Ovary (tissue), 3 donors: ENCODE measurements around the gene CIC.

ENCODE experiments used
- EP300 ChIP-seq: sonication (generic); formaldehyde crosslinking; IDR thresholded peaks from one replicate; pipeline ENCODE4 v1.6.1; 2017; ENCODE audit warnings: antibody characterized with exemption
- POLR2A ChIP-seq: fragments of 450-650 bp; IDR thresholded peaks from one replicate; pipeline ENCODE4 v1.6.1; 2017; ENCODE audit warnings: antibody characterized with exemption, mild to moderate bottlenecking, moderate library complexity
- TF ChIP-seq, protein P1 (sequence below), 3 donors: fragments of 450-650 bp in 2 of 3; fragments of 200-600 bp in 1 of 3; IDR thresholded peaks; one replicate each; pipeline versions ENCODE4 v1.5.1 to v1.8.0; 2016 to 2022; ENCODE audit warnings: antibody characterized with exemption in 3 of 3, mild to moderate bottlenecking in 1 of 3
- donor health status: DM: no; HTN: no; CAD: no.

DNA sequence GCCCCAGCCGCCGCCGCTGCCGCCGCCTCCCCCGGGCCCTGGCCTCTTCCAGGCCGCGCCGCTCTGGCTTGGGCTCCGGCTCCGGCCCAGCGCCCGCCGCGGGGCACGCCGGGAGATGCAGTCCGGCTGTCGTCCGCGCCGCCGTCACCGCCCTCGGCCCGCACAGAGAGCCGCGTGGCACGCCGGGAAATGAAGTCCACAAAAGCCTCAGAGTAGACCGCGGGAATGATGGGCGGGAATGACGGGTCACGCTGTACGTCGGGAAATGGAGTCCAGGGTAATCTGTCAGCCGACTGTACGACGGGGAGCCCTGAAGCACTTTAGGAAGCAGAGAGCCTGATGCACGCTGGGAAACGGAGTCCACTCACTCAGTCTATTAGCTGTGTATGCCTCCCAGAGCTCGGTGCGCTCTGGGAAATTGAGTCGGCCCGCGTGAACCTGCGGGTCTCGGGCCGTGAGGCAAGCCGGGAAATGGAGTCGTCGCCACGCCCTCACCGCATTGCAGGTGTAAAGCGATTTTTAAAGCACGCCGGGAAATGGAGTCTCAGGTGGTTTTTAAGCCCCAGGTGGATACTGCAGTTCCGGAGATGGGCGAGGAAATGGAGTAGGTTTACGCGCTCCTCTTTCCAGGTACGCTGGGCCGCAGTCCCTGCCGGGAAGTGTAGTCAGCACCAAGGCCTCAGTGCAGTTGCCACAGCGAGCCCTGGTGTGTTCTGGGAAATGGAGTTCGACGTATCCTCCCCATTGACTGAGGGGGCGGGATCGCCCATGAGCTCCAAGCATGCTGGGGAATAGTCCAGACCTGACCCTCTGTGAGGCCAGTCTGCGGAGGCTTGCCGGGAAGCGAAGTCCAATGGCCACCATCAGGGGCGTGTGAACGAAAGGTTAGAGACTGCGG lies 26.3 kb upstream of the CIC start, which contains the start of gene GSK3A:
- TF ChIP-seq, protein P1, sequence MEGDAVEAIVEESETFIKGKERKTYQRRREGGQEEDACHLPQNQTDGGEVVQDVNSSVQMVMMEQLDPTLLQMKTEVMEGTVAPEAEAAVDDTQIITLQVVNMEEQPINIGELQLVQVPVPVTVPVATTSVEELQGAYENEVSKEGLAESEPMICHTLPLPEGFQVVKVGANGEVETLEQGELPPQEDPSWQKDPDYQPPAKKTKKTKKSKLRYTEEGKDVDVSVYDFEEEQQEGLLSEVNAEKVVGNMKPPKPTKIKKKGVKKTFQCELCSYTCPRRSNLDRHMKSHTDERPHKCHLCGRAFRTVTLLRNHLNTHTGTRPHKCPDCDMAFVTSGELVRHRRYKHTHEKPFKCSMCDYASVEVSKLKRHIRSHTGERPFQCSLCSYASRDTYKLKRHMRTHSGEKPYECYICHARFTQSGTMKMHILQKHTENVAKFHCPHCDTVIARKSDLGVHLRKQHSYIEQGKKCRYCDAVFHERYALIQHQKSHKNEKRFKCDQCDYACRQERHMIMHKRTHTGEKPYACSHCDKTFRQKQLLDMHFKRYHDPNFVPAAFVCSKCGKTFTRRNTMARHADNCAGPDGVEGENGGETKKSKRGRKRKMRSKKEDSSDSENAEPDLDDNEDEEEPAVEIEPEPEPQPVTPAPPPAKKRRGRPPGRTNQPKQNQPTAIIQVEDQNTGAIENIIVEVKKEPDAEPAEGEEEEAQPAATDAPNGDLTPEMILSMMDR (IDR thresholded peaks at IDR 0.05): peak in 1 of 3 donors; percentile 19
- peak; percentile 64 for TF ChIP-seq POLR2A
- peak; percentile 93 for TF ChIP-seq EP300
